ENCODE results near the gene TP53. TPM values are rescaled to one million over a fixed set of nuclear protein-coding genes. Genes with fewer than 3 reads are reported as not detected.
"Not testable (repeated sequence)": the region's sequence is repeated elsewhere in the genome, so short reads cannot be mapped to it uniquely, and the experiment has no call there.

Gene TP53
- total RNA-seq, 1 donor from 2014 or later, result 74.1 TPM

GRCh38 chr17:7629939-7630571 is 57.2 kb downstream of the TP53 start, which contains the start of gene SHBG:
Gene SHBG, plus strand, starts transcription at chr17:7630135. Its CDS starts 38 bp downstream, at chr17:7630173.
- no peak for ATAC-seq

GRCh38 chr17:7627250-7628121 is 59.8 kb downstream of the TP53 start, which contains the start of gene SAT2:
Gene SAT2, minus strand, starts transcription at chr17:7627821. Its CDS starts 186 bp downstream, at chr17:7627635.
- peak; percentile 94 for ATAC-seq

- ATAC-seq, result peak; percentile 3
Observed at GRCh38 chr17:7626956-7627249, 60.4 kb downstream of the TP53 start.

GRCh38 chr17:7626307-7626706 is 61.0 kb downstream of the TP53 start:
- ATAC-seq, result no peak

GRCh38 chr17:7625749-7626148 is 61.5 kb downstream of the TP53 start:
- not testable (repeated sequence) for ATAC-seq

GRCh38 chr17:7623661-7624060 is 63.6 kb downstream of the TP53 start:
- ATAC-seq, result no peak

- ATAC-seq, result no peak
Observed at GRCh38 chr17:7620835-7621234, 66.5 kb downstream of the TP53 start.

- no peak for ATAC-seq
Observed at GRCh38 chr17:7618608-7619007, 68.7 kb downstream of the TP53 start.

Other genes with a start within 250 kb of the TP53 start
- gene FGF11, start 248.0 kb downstream of the TP53 start, total RNA-seq, result 8.6 TPM
- 4.9 TPM for gene CHRNB1, start 242.4 kb downstream of the TP53 start, total RNA-seq
- gene ZBTB4, start 207.9 kb downstream of the TP53 start, total RNA-seq, result 21.0 TPM
- not detected for gene SLC35G6, start 206.0 kb downstream of the TP53 start, total RNA-seq
- gene POLR2A, start 203.1 kb downstream of the TP53 start, total RNA-seq, result 116 TPM
- gene TNFSF12, start 138.4 kb downstream of the TP53 start, total RNA-seq, result 2.7 TPM
- gene TNFSF13, start 128.7 kb downstream of the TP53 start, total RNA-seq, result 6.4 TPM
- gene SENP3, start 125.6 kb downstream of the TP53 start, total RNA-seq, result 34.5 TPM
- 61.3 TPM for gene CD68, start 107.9 kb downstream of the TP53 start, total RNA-seq
- gene MPDU1, start 103.6 kb downstream of the TP53 start, total RNA-seq, result 36.7 TPM
- gene SOX15, start 97.4 kb downstream of the TP53 start, total RNA-seq, result 74.0 TPM
- 17.0 TPM for gene FXR2, start 72.6 kb downstream of the TP53 start, total RNA-seq
- gene SAT2, start 59.7 kb downstream of the TP53 start, total RNA-seq, result 35.7 TPM
- gene SHBG, start 57.4 kb downstream of the TP53 start, total RNA-seq, result 0.48 TPM
- gene ATP1B2, start 36.6 kb downstream of the TP53 start, total RNA-seq, result 0.36 TPM
- 8.5 TPM for gene WRAP53, start 987 bp upstream of the TP53 start, total RNA-seq
- gene EFNB3, start 17.7 kb upstream of the TP53 start, total RNA-seq, result 1.6 TPM
- 0.04 TPM for gene DNAH2, start 30.3 kb upstream of the TP53 start, total RNA-seq
- gene KDM6B, start 146.7 kb upstream of the TP53 start, total RNA-seq, result 16.7 TPM
- gene TMEM88, start 167.6 kb upstream of the TP53 start, total RNA-seq, result 1.7 TPM
- gene NAA38, start 170.1 kb upstream of the TP53 start, total RNA-seq, result 93.3 TPM
- gene CYB5D1, start 170.5 kb upstream of the TP53 start, total RNA-seq, result 7.6 TPM
- gene CHD3, start 201.3 kb upstream of the TP53 start, total RNA-seq, result 50.7 TPM
- 2.4 TPM for gene RNF227, start 228.8 kb upstream of the TP53 start, total RNA-seq
- 0.44 TPM for gene KCNAB3, start 242.4 kb upstream of the TP53 start, total RNA-seq
- gene TRAPPC1, start 244.5 kb upstream of the TP53 start, total RNA-seq, result 108 TPM
- 15.4 TPM for gene CNTROB, start 244.7 kb upstream of the TP53 start, total RNA-seq

Measured in esophagus mucosa (tissue), 1 donor.